Neural crest cell (in vitro differentiated cells): ENCODE data around the gene VSX2. TPM values are rescaled to one million over a fixed set of nuclear protein-coding genes. Genes with fewer than 3 reads are reported as not detected.

Experiments
- DNase-seq: peaks from one replicate; pipeline ENCODE4 v3.0.0; 2021; ENCODE audit warnings: low read depth, mixed read lengths, low spot score
- H3K27ac Mint-ChIP-seq: one replicate; pipeline ENCODE4 v1.8.0; 2021; ENCODE audit warnings: mild to moderate bottlenecking, mixed read lengths; ENCODE audit not compliant: unreplicated experiment
- H3K27me3 Mint-ChIP-seq: 2 replicates; pipeline ENCODE4 v1.8.0; 2021; ENCODE audit warnings: low read depth, mild to moderate bottlenecking, mixed read lengths
- H3K36me3 Mint-ChIP-seq: 2 replicates; pipeline ENCODE4 v1.8.0; 2021; ENCODE audit warnings: low read depth, mild to moderate bottlenecking, mixed read lengths
- H3K4me1 Mint-ChIP-seq: 2 replicates; pipeline ENCODE4 v1.8.0; 2021; ENCODE audit warnings: mixed read lengths
- H3K4me3 Mint-ChIP-seq: one replicate; pipeline ENCODE4 v1.8.0; 2021; ENCODE audit warnings: mild to moderate bottlenecking, mixed read lengths
- H3K9me3 Mint-ChIP-seq: 2 replicates; pipeline ENCODE4 v1.8.0; 2021; ENCODE audit warnings: mixed read lengths
- CTCF ChIP-seq: fragments of 200-600 bp; sonication (generic); conservative IDR thresholded peaks from 2 replicates; pipeline ENCODE4 v1.5.0; 2021; ENCODE audit warnings: antibody characterized with exemption, mild to moderate bottlenecking
- total RNA-seq: library from RNA; stranded (reverse); gene quantifications from 2 replicates; pipeline ENCODE4 v1.2.1, GENCODE V29; 2021

The VSX2 gene
- total RNA-seq, 1 donor from 2014 or later: 0.89 TPM

GRCh38 chr14:74257941-74258763, 18.9 kb downstream of the VSX2 start:
- no peak for DNase-seq

GRCh38 chr14:74258764-74259035, 19.5 kb downstream of the VSX2 start:
- no peaks in the 10 kb centered on the region for H3K9me3 Mint-ChIP-seq
- H3K36me3 Mint-ChIP-seq: no peaks in the 10 kb centered on the region
- H3K27me3 Mint-ChIP-seq: peaks cover 54% of the 10 kb centered on the region
- peak overlapping the region; percentile 67 for H3K4me3 Mint-ChIP-seq
- no peaks in the 10 kb centered on the region for H3K4me1 Mint-ChIP-seq
- no peak overlapping the region for H3K27ac Mint-ChIP-seq
- no peak for TF ChIP-seq CTCF
- DNase-seq: no peak

More at GRCh38 chr14:74257941-74258763, 18.9 kb downstream of the VSX2 start:
- Mint-ChIP-seq H3K27me3 (peaks cover 60% of the 10 kb centered on the region), H3K4me1 (no peaks in the 10 kb centered on the region), H3K27ac (no peak overlapping the region), H3K4me3 (peak overlapping the region; percentile 91), H3K9me3 (no peaks in the 10 kb centered on the region), H3K36me3 (no peaks in the 10 kb centered on the region)
- TF ChIP-seq CTCF: no peak

- Mint-ChIP-seq H3K27me3 (peaks cover 46% of the 10 kb centered on the region), H3K36me3 (no peaks in the 10 kb centered on the region), H3K27ac (no peak overlapping the region), H3K4me1 (no peaks in the 10 kb centered on the region), H3K9me3 (no peaks in the 10 kb centered on the region), H3K4me3 (peak overlapping the region; percentile 67)
- no peak for DNase-seq
- no peak for TF ChIP-seq CTCF
Observed at GRCh38 chr14:74259513-74259912, 20.3 kb downstream of the VSX2 start.

GRCh38 chr14:74260525-74261233, 21.4 kb downstream of the VSX2 start:
- Mint-ChIP-seq H3K27ac (no peak overlapping the region), H3K4me3 (peak overlapping the region; percentile 28), H3K4me1 (no peaks in the 10 kb centered on the region), H3K9me3 (no peaks in the 10 kb centered on the region), H3K27me3 (peaks cover 37% of the 10 kb centered on the region), H3K36me3 (no peaks in the 10 kb centered on the region)
- no peak for TF ChIP-seq CTCF
- no peak for DNase-seq

- DNase-seq: no peak
- Mint-ChIP-seq H3K9me3 (no peaks in the 10 kb centered on the region), H3K27me3 (peaks cover 36% of the 10 kb centered on the region), H3K36me3 (no peaks in the 10 kb centered on the region), H3K4me1 (no peaks in the 10 kb centered on the region), H3K27ac (no peak overlapping the region), H3K4me3 (peak overlapping the region; percentile 28)
- TF ChIP-seq CTCF: no peak
Observed at GRCh38 chr14:74261288-74261687, 22.0 kb downstream of the VSX2 start.
